Skeletal muscle satellite cell (primary cell): ENCODE data around the gene DELE1.

Source experiments
- H3K27me3 ChIP-seq: 2 replicates; pipeline ENCODE4 v1.7.0; 2013; ENCODE audit warnings: low read length; ENCODE audit not compliant: control insufficient read depth, insufficient read depth
- H3K36me3 ChIP-seq: 2 replicates; pipeline ENCODE4 v1.7.0; 2013; ENCODE audit warnings: mild to moderate bottlenecking, control low read depth, low read length; ENCODE audit not compliant: insufficient read depth
- H3K4me1 ChIP-seq: 2 replicates; pipeline ENCODE4 v1.7.0; 2013; ENCODE audit warnings: low read length; ENCODE audit not compliant: control insufficient read depth, insufficient read depth
- H3K4me2 ChIP-seq: 2 replicates; pipeline ENCODE4 v1.7.0; 2013; ENCODE audit warnings: mild to moderate bottlenecking, low read length
- H3K4me3 ChIP-seq: 2 replicates; pipeline ENCODE4 v1.7.0; 2013; ENCODE audit warnings: low read length
- H3K9ac ChIP-seq: 2 replicates; pipeline ENCODE4 v1.7.0; 2013; ENCODE audit warnings: mild to moderate bottlenecking, low read depth, low read length, moderate library complexity
- H3K9me3 ChIP-seq: replicated peaks from 2 replicates; pipeline ENCODE4 v1.7.0; 2013; ENCODE audit warnings: mild to moderate bottlenecking, control low read depth, low read length

DELE1 gene

DNA sequence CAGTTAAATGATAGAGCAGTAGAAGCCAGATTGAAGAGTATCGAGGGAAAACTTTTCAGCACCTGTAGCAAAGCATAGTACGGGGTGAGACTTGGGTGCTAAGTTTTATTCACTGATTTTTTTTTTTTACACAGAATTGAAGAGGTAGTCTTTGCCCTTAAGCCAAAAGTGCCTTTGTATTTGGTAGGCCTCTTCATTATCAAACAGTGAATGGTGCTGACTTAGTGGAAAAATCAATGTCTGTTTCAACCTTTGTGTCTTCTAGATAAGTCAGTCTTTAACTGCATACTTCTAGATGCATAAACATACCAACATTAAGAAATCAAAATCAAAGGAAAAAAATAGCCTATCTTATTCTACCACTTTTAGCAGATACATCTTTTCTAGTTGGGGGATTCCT is 59.0 kb downstream of the DELE1 start:
- no peaks in the 10 kb centered on the region for H3K9me3 ChIP-seq
- H3K4me2 ChIP-seq, result no peak overlapping the region
- H3K4me1 ChIP-seq, result no peaks in the 10 kb centered on the region
- no peak overlapping the region for H3K9ac ChIP-seq
- no peaks in the 10 kb centered on the region for H3K27me3 ChIP-seq
- peaks cover 93% of the 10 kb centered on the region for H3K36me3 ChIP-seq
- no peak overlapping the region for H3K4me3 ChIP-seq

GRCh38 chr5:141986072-141986471 is 62.4 kb downstream of the DELE1 start:
- no peaks in the 10 kb centered on the region for H3K4me1 ChIP-seq
- H3K9me3 ChIP-seq, result no peaks in the 10 kb centered on the region
- H3K4me2 ChIP-seq, result no peak overlapping the region
- H3K27me3 ChIP-seq, result no peaks in the 10 kb centered on the region
- peaks cover 66% of the 10 kb centered on the region for H3K36me3 ChIP-seq
- no peak overlapping the region for H3K4me3 ChIP-seq
- H3K9ac ChIP-seq, result no peak overlapping the region

DNA sequence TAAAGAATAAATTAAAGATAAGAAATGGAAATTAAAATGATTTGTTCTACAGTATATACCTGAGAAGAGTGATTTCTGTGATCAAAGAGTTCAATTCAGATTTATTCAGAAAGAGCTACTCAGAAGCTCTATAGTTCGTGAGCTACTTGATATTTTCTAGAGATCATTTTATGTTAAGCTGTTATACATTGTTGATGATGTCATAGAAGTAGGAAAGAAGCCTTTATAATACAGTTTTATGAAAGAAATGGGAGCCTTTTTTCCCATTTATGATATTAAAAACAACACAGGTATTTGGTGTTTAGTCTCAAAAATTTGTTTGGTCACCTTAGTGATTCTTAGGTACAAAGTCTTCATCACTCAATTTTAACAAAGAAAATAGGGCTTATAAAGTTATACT is 66.0 kb downstream of the DELE1 start:
- H3K4me1 ChIP-seq, result no peaks in the 10 kb centered on the region
- H3K4me2 ChIP-seq, result no peak overlapping the region
- no peak overlapping the region for H3K4me3 ChIP-seq
- H3K27me3 ChIP-seq, result no peaks in the 10 kb centered on the region
- H3K9ac ChIP-seq, result no peak overlapping the region
- no peaks in the 10 kb centered on the region for H3K9me3 ChIP-seq
- peaks cover 58% of the 10 kb centered on the region for H3K36me3 ChIP-seq
